HG02759 (cell line): ENCODE results near the gene ZDHHC1.

Experiments used
- ATAC-seq: cut with Tn5 transposase; IDR thresholded peaks from one replicate; pipeline ENCODE4 v1.9.1; 2021; ENCODE audit warnings: mild to moderate bottlenecking, moderate library complexity; ENCODE audit not compliant: unreplicated experiment

Gene ZDHHC1

GRCh38 chr16:67448580-67448979 lies 32.3 kb upstream of the ZDHHC1 start:
- ATAC-seq = no peak

GRCh38 chr16:67447508-67448076 lies 31.3 kb upstream of the ZDHHC1 start:
- peak; percentile 59 for ATAC-seq

GRCh38 chr16:67446968-67447507 lies 30.8 kb upstream of the ZDHHC1 start:
- ATAC-seq = no peak

GRCh38 chr16:67445913-67446907 lies 29.9 kb upstream of the ZDHHC1 start:
- no peak for ATAC-seq

GRCh38 chr16:67445441-67445912 lies 29.2 kb upstream of the ZDHHC1 start:
- ATAC-seq = no peak

GRCh38 chr16:67445126-67445426 lies 28.8 kb upstream of the ZDHHC1 start:
- no peak for ATAC-seq

- ATAC-seq = no peak
These were observed 28.2 kb upstream of the ZDHHC1 start for GRCh38 chr16:67444259-67445125.

GRCh38 chr16:67443265-67443664 lies 27.0 kb upstream of the ZDHHC1 start:
- ATAC-seq = no peak

- ATAC-seq = no peak
These were observed 26.4 kb upstream of the ZDHHC1 start for GRCh38 chr16:67442581-67443255.

GRCh38 chr16:67441907-67442306 lies 25.6 kb upstream of the ZDHHC1 start:
- ATAC-seq = no peak

GRCh38 chr16:67441271-67441753 lies 25.0 kb upstream of the ZDHHC1 start:
- ATAC-seq = no peak

- no peak for ATAC-seq
These were observed 22.6 kb upstream of the ZDHHC1 start for GRCh38 chr16:67438824-67439393.

GRCh38 chr16:67438098-67438791 lies 22.0 kb upstream of the ZDHHC1 start:
- ATAC-seq = no peak

- no peak for ATAC-seq
These were observed 21.2 kb upstream of the ZDHHC1 start for GRCh38 chr16:67437513-67437912.

GRCh38 chr16:67436640-67437193 lies 20.4 kb upstream of the ZDHHC1 start:
- no peak for ATAC-seq

GRCh38 chr16:67435758-67436164 lies 19.5 kb upstream of the ZDHHC1 start:
- ATAC-seq = no peak

GRCh38 chr16:67433131-67433719 lies 16.9 kb upstream of the ZDHHC1 start:
- ATAC-seq = no peak

- no peak for ATAC-seq
These were observed 16.2 kb upstream of the ZDHHC1 start for GRCh38 chr16:67432506-67432890.
